HepG2 (cell line): ENCODE data around the gene B3GAT3. TPM values are rescaled to one million over a fixed set of nuclear protein-coding genes. Genes with fewer than 3 reads are reported as not detected.

Experiments used
- HMGA1 ChIP-seq: sonication (generic); formaldehyde crosslinking; conservative IDR thresholded peaks from 2 replicates; pipeline ENCODE4 v1.4.0; 2020; ENCODE audit warnings: missing genetic modification reagents
- KDM3A ChIP-seq: IDR thresholded peaks from 2 replicates; pipeline ENCODE4 v1.6.1; 2018; ENCODE audit warnings: low read depth, missing compliant biosample characterization
- MTF2 ChIP-seq: sonication (generic); formaldehyde crosslinking; IDR thresholded peaks from 2 replicates; pipeline ENCODE4 v1.5.0; 2020; ENCODE audit warnings: missing genetic modification reagents, borderline replicate concordance
- NCOA1 ChIP-seq: sonication (generic); formaldehyde crosslinking; IDR thresholded peaks from 2 replicates; pipeline ENCODE4 v1.9.0; 2021; ENCODE audit warnings: missing genetic modification reagents
- ZBTB7A ChIP-seq: sonication (generic); formaldehyde crosslinking; IDR thresholded peaks from 2 replicates; pipeline ENCODE4 v1.8.0; 2022; ENCODE audit warnings: mild to moderate bottlenecking, missing genetic modification reagents
- ZFP82 ChIP-seq: sonication (generic); formaldehyde crosslinking; IDR thresholded peaks from 2 replicates; pipeline ENCODE4 v1.5.1; 2020; ENCODE audit warnings: mild to moderate bottlenecking, missing genetic modification reagents, borderline replicate concordance
- ZNF3 ChIP-seq: IDR thresholded peaks from 2 replicates; pipeline ENCODE4 v1.7.0; 2017; ENCODE audit warnings: inconsistent platforms
- ZNF570 ChIP-seq: sonication (generic); formaldehyde crosslinking; IDR thresholded peaks from 2 replicates; pipeline ENCODE4 v1.4.0; 2020; ENCODE audit warnings: mild to moderate bottlenecking, missing genetic modification reagents, borderline replicate concordance
- ZNF773 ChIP-seq: sonication (generic); formaldehyde crosslinking; IDR thresholded peaks from 2 replicates; pipeline ENCODE4 v1.4.0; 2020; ENCODE audit warnings: missing genetic modification reagents, borderline replicate concordance
- polyA plus RNA-seq, 8 experiments: library from polyadenylated mRNA; depleted of rRNA in 3 of 8; stranded (reverse) in 7 of 8; unstranded in 1 of 8; fragments of >200 nt; fragmentation: Illumina TruSeq in 4 of 8; extraction: Trizol in 4 of 8; gene quantifications; 2 replicates each; pipeline versions ENCODE4 v1.2.1 to v1.2.3, GENCODE V29; 2011 to 2016; ENCODE audit warnings: low read depth in 4 of 8, missing spikeins in 1 of 8, mixed read lengths in 1 of 8; ENCODE audit not compliant: insufficient read depth in 1 of 8
- total RNA-seq, 5 experiments: library from RNA; depleted of rRNA; stranded (reverse); fragments of >200 nt; fragmentation: Illumina TruSeq; extraction: Trizol; gene quantifications; 2 replicates each; pipeline ENCODE4 v1.2.3, GENCODE V29; 2016; ENCODE audit warnings: low read depth in 1 of 5
- TF ChIP-seq, protein P1 (sequence below): sonication (generic); formaldehyde crosslinking; IDR thresholded peaks from 2 replicates; pipeline ENCODE4 v1.4.0; 2020; ENCODE audit warnings: mild to moderate bottlenecking, missing genetic modification reagents
- TF ChIP-seq, protein P2 (sequence below): IDR thresholded peaks from 2 replicates; pipeline ENCODE4 v1.6.1; 2012; ENCODE audit warnings: low read length, improper control_type of control experiment
- TF ChIP-seq, protein P3 (sequence below): sonication (generic); formaldehyde crosslinking; IDR thresholded peaks from 2 replicates; pipeline ENCODE4 v1.8.0; 2022; ENCODE audit warnings: mild to moderate bottlenecking, missing genetic modification reagents
- TF ChIP-seq, protein P4 (sequence below): sonication (generic); formaldehyde crosslinking; IDR thresholded peaks from 2 replicates; pipeline ENCODE4 v1.5.1; 2020; ENCODE audit warnings: mild to moderate bottlenecking, moderate library complexity, missing genetic modification reagents
- TF ChIP-seq, protein P5 (sequence below): sonication (generic); formaldehyde crosslinking; IDR thresholded peaks from 2 replicates; pipeline ENCODE4 v1.4.0; 2020; ENCODE audit warnings: missing genetic modification reagents
- TF ChIP-seq, protein P6 (sequence below): sonication (generic); formaldehyde crosslinking; IDR thresholded peaks from 2 replicates; pipeline ENCODE4 v1.4.0; 2020; ENCODE audit warnings: missing genetic modification reagents

B3GAT3 gene
- total and polyA plus RNA-seq, 2 of the 13 experiments (the other 11 are each of a cell fraction or from before 2014, with no cell fraction given), result 21.3 to 26.1 TPM

DNA sequence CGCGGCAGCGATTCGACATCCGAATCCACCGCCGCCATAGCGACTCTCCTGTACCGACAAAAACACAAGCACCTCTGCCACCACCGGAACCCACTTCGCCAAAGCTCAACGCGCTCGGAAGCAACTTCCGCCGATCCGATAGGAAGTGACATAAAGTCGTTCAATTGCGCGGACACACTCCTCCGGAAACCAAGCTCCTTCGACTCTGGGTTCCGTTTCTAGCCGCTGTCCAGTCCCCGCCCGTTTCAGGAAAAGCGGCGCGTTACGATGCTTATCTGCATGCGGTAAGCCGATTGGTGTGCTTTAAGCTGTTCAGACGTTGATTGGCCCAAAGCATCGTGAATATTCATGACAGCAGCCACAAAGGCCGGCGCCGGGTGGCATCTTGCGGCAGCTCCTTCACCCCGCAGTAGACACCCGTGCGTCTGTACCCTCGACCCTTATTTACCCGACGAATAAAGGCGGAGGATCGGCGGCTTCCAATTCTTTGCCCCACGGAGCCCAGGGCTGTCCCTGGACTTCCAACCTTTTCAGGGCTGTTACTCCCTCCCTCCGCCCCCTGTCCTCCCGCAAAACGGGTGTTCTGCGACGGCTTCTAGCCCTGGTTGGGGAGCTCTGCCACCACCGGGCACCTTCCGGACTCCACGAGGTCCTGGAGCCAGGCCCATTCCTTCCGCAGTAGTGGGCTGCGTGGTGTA is 30.2 kb downstream of the B3GAT3 start, which contains the start of gene TUT1 (continued):
- TF ChIP-seq MTF2 (CRISPR knock-in tag) (no peak), KDM3A (CRISPR knock-in tag) (peak; percentile 84; the same call in 1 of the 2 replicates), ZBTB7A (CRISPR knock-in tag) (no peak), ZNF773 (CRISPR knock-in tag) (0 out of 2 replicates have a peak, but pooled peaks have one; percentile 15), ZFP82 (CRISPR knock-in tag) (0 out of 2 replicates have a peak, but pooled peaks have one; percentile 26), ZNF3 (CRISPR knock-in tag) (no peak), NCOA1 (CRISPR knock-in tag) (no peak), HMGA1 (no peak), ZNF570 (CRISPR knock-in tag) (no peak)
- TF ChIP-seq, protein P1, sequence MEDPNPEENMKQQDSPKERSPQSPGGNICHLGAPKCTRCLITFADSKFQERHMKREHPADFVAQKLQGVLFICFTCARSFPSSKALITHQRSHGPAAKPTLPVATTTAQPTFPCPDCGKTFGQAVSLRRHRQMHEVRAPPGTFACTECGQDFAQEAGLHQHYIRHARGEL (CRISPR knock-in tag), result no peak
- TF ChIP-seq, protein P2, sequence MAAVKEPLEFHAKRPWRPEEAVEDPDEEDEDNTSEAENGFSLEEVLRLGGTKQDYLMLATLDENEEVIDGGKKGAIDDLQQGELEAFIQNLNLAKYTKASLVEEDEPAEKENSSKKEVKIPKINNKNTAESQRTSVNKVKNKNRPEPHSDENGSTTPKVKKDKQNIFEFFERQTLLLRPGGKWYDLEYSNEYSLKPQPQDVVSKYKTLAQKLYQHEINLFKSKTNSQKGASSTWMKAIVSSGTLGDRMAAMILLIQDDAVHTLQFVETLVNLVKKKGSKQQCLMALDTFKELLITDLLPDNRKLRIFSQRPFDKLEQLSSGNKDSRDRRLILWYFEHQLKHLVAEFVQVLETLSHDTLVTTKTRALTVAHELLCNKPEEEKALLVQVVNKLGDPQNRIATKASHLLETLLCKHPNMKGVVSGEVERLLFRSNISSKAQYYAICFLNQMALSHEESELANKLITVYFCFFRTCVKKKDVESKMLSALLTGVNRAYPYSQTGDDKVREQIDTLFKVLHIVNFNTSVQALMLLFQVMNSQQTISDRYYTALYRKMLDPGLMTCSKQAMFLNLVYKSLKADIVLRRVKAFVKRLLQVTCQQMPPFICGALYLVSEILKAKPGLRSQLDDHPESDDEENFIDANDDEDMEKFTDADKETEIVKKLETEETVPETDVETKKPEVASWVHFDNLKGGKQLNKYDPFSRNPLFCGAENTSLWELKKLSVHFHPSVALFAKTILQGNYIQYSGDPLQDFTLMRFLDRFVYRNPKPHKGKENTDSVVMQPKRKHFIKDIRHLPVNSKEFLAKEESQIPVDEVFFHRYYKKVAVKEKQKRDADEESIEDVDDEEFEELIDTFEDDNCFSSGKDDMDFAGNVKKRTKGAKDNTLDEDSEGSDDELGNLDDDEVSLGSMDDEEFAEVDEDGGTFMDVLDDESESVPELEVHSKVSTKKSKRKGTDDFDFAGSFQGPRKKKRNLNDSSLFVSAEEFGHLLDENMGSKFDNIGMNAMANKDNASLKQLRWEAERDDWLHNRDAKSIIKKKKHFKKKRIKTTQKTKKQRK, result no peak
- TF ChIP-seq, protein P3, sequence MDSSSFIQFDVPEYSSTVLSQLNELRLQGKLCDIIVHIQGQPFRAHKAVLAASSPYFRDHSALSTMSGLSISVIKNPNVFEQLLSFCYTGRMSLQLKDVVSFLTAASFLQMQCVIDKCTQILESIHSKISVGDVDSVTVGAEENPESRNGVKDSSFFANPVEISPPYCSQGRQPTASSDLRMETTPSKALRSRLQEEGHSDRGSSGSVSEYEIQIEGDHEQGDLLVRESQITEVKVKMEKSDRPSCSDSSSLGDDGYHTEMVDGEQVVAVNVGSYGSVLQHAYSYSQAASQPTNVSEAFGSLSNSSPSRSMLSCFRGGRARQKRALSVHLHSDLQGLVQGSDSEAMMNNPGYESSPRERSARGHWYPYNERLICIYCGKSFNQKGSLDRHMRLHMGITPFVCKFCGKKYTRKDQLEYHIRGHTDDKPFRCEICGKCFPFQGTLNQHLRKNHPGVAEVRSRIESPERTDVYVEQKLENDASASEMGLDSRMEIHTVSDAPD, result peak; percentile 83
- TF ChIP-seq, protein P4, sequence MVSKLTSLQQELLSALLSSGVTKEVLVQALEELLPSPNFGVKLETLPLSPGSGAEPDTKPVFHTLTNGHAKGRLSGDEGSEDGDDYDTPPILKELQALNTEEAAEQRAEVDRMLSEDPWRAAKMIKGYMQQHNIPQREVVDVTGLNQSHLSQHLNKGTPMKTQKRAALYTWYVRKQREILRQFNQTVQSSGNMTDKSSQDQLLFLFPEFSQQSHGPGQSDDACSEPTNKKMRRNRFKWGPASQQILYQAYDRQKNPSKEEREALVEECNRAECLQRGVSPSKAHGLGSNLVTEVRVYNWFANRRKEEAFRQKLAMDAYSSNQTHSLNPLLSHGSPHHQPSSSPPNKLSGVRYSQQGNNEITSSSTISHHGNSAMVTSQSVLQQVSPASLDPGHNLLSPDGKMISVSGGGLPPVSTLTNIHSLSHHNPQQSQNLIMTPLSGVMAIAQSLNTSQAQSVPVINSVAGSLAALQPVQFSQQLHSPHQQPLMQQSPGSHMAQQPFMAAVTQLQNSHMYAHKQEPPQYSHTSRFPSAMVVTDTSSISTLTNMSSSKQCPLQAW (CRISPR knock-in tag), result peak; percentile 79; the same call in 1 of the 2 replicates
- TF ChIP-seq, protein P5, sequence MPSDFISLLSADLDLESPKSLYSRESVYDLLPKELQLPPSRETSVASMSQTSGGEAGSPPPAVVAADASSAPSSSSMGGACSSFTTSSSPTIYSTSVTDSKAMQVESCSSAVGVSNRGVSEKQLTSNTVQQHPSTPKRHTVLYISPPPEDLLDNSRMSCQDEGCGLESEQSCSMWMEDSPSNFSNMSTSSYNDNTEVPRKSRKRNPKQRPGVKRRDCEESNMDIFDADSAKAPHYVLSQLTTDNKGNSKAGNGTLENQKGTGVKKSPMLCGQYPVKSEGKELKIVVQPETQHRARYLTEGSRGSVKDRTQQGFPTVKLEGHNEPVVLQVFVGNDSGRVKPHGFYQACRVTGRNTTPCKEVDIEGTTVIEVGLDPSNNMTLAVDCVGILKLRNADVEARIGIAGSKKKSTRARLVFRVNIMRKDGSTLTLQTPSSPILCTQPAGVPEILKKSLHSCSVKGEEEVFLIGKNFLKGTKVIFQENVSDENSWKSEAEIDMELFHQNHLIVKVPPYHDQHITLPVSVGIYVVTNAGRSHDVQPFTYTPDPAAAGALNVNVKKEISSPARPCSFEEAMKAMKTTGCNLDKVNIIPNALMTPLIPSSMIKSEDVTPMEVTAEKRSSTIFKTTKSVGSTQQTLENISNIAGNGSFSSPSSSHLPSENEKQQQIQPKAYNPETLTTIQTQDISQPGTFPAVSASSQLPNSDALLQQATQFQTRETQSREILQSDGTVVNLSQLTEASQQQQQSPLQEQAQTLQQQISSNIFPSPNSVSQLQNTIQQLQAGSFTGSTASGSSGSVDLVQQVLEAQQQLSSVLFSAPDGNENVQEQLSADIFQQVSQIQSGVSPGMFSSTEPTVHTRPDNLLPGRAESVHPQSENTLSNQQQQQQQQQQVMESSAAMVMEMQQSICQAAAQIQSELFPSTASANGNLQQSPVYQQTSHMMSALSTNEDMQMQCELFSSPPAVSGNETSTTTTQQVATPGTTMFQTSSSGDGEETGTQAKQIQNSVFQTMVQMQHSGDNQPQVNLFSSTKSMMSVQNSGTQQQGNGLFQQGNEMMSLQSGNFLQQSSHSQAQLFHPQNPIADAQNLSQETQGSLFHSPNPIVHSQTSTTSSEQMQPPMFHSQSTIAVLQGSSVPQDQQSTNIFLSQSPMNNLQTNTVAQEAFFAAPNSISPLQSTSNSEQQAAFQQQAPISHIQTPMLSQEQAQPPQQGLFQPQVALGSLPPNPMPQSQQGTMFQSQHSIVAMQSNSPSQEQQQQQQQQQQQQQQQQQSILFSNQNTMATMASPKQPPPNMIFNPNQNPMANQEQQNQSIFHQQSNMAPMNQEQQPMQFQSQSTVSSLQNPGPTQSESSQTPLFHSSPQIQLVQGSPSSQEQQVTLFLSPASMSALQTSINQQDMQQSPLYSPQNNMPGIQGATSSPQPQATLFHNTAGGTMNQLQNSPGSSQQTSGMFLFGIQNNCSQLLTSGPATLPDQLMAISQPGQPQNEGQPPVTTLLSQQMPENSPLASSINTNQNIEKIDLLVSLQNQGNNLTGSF (CRISPR knock-in tag), result no peak
- TF ChIP-seq, protein P6, sequence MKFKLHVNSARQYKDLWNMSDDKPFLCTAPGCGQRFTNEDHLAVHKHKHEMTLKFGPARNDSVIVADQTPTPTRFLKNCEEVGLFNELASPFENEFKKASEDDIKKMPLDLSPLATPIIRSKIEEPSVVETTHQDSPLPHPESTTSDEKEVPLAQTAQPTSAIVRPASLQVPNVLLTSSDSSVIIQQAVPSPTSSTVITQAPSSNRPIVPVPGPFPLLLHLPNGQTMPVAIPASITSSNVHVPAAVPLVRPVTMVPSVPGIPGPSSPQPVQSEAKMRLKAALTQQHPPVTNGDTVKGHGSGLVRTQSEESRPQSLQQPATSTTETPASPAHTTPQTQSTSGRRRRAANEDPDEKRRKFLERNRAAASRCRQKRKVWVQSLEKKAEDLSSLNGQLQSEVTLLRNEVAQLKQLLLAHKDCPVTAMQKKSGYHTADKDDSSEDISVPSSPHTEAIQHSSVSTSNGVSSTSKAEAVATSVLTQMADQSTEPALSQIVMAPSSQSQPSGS (CRISPR knock-in tag), result peak; percentile 92
